Ovary (tissue), 9 donors: ENCODE results near the gene METTL26. TPM values are rescaled to one million over a fixed set of nuclear protein-coding genes. Genes with fewer than 3 reads are reported as not detected.

Experiments
- DNase-seq, 5 donors: peaks; one replicate each; pipeline ENCODE4 v3.0.0-alpha.2; 2019 to 2020
- H3K27ac ChIP-seq, 2 donors: fragments of 200-600 bp; one replicate each; pipeline versions ENCODE4 v1.5.1 to v1.8.0; 2019 to 2022
- H3K27me3 ChIP-seq: fragments of 200-600 bp; one replicate; pipeline ENCODE4 v1.8.0; 2022
- H3K36me3 ChIP-seq: fragments of 200-600 bp; sonication (generic); one replicate; pipeline ENCODE4 v1.5.1; 2019
- H3K4me1 ChIP-seq: one replicate; pipeline ENCODE4 v1.8.1; 2013; ENCODE audit warnings: mild to moderate bottlenecking, moderate library complexity; ENCODE audit not compliant: insufficient read depth
- H3K4me3 ChIP-seq: fragments of 200-600 bp; sonication (generic); one replicate; pipeline ENCODE4 v1.5.1; 2017
- H3K9me3 ChIP-seq, 2 donors: fragments of 200-600 bp in 1 of 2; sonication (generic) in 1 of 2; one replicate each; pipeline versions ENCODE4 v1.5.1 to v1.8.1; 2013 to 2019; ENCODE audit warnings: mild to moderate bottlenecking in 1 of 2, moderate library complexity in 1 of 2
- EP300 ChIP-seq: sonication (generic); formaldehyde crosslinking; IDR thresholded peaks from one replicate; pipeline ENCODE4 v1.6.1; 2017; ENCODE audit warnings: antibody characterized with exemption
- POLR2A ChIP-seq: fragments of 450-650 bp; IDR thresholded peaks from one replicate; pipeline ENCODE4 v1.6.1; 2017; ENCODE audit warnings: antibody characterized with exemption, mild to moderate bottlenecking, moderate library complexity
- WGBS, 3 donors: extraction: QIAGEN DNeasy Blood & Tissue Kit in 1 of 3; methylation state at CpG; one replicate each; pipeline versions ENCODE4 v1.1.5 to v1.1.7; 2013 to 2017; 5-methylcytosine and 5-hydroxymethylcytosine counted together
- intact Hi-C, 4 donors: fragments of 100-400 bp; cut with DNase I; formaldehyde crosslinking; loops; one replicate each; pipeline versions ENCODE4 v1.11.0 to v1.15.1; 2022 to 2023
- polyA plus RNA-seq, 2 donors: library from polyadenylated mRNA; stranded (reverse); fragments of 200-250 nt in 1 of 2; fragments of 350-450 nt in 1 of 2; fragmentation: Illumina TruSeq in 1 of 2; extraction: RNeasy Lipid Tissue Mini Kit (QIAGEN cat#74804) in 1 of 2; gene quantifications; one replicate each; pipeline ENCODE4 v1.2.3, GENCODE V29; 2013 to 2014
- total RNA-seq, 7 donors: library from RNA; depleted of rRNA in 2 of 7; stranded (reverse); fragments of >200 nt in 2 of 7; fragmentation: NEBNext Ultra II Directional in 3 of 7; extraction: Animal tissue kit (Norgen Biotek cat#: 25700) in 3 of 7; gene quantifications; one replicate each; pipeline versions ENCODE4 v1.1.0 to v1.2.4, GENCODE V29; 2016 to 2023
- TF ChIP-seq, protein P1 (sequence below), 3 donors: fragments of 450-650 bp in 2 of 3; fragments of 200-600 bp in 1 of 3; IDR thresholded peaks; one replicate each; pipeline versions ENCODE4 v1.5.1 to v1.8.0; 2016 to 2022; ENCODE audit warnings: antibody characterized with exemption in 3 of 3, mild to moderate bottlenecking in 1 of 3
- donor health status: DM: no; HTN: no; CAD: no; lungs with moderate emphysema.
- donor health status: DM: no; HTN: no; CAD: no.
- donor health status: Bipolar disorder and iron deficiency.
- donor health status: DM: yes; HTN: yes; CAD: no.
- donor health status: DM: no; HTN: no; CAD: no.
- donor health status: DM: yes; HTN: yes; CAD: no.

Gene METTL26
- total and polyA plus RNA-seq, 9 donors, result 12.2 to 139 (median 75.9) TPM

DNA sequence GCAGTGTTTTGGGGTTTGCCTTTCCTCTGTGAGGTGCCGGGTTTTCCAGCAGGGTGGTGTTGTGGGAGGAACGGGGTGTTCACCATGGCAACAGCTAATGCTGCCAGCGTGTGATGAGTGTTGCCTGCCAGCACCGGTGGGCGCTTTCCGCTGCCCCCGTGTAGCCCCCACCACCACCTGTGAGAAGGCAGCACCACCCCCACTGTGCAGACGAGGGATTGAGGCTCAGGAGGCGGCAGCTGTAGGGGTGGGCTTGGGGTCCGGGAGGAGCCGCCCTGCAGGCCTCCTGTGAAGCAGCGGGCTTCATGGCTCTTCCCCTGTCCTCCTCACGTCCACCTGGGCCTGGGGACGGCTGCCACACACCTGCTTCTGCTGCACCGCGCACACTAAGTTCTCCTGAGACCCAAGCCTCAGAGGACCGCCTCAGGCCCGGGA is 41.0 kb downstream of the METTL26 start:
- TF ChIP-seq, protein P1, sequence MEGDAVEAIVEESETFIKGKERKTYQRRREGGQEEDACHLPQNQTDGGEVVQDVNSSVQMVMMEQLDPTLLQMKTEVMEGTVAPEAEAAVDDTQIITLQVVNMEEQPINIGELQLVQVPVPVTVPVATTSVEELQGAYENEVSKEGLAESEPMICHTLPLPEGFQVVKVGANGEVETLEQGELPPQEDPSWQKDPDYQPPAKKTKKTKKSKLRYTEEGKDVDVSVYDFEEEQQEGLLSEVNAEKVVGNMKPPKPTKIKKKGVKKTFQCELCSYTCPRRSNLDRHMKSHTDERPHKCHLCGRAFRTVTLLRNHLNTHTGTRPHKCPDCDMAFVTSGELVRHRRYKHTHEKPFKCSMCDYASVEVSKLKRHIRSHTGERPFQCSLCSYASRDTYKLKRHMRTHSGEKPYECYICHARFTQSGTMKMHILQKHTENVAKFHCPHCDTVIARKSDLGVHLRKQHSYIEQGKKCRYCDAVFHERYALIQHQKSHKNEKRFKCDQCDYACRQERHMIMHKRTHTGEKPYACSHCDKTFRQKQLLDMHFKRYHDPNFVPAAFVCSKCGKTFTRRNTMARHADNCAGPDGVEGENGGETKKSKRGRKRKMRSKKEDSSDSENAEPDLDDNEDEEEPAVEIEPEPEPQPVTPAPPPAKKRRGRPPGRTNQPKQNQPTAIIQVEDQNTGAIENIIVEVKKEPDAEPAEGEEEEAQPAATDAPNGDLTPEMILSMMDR (IDR thresholded peaks at IDR 0.05), result no peak
- TF ChIP-seq POLR2A, result no peak
- no peak for TF ChIP-seq EP300
- Histone ChIP-seq H3K27ac (no peak overlapping the region), H3K4me3 (no peak overlapping the region), H3K27me3 (no peaks in the 10 kb centered on the region), H3K36me3 (no peaks in the 10 kb centered on the region), H3K4me1 (peaks cover 7% of the 10 kb centered on the region), H3K9me3 (no peaks in the 10 kb centered on the region)
- no peak for DNase-seq
- intact Hi-C loops, result no loop called here
- WGBS, 3 donors, result 81 to 87% (median 82%) methylated on average over 14 to 18 of the region's 18 CpGs

DNA sequence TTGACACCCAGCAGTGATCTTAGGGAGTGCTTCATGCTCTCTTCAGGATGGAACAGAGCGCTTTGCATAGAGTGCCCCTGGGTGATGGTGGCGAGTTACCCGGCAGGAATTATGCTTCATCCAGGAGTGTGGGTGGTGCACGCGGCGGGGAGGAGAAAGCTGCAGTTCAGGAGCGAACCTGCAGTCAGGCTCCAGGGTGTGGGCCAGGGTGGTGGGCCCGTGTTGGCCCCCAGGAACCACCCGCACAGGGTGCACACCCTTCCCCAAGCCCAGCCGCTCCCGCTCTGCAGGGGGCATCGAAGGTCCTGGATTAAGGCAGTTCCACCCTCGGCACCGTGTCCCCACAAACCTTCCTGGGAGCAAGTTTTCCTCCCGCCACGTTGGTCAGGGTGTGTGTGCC is 42.3 kb downstream of the METTL26 start:
- TF ChIP-seq EP300, result no peak
- TF ChIP-seq, protein P1 (IDR thresholded peaks at IDR 0.05), result no peak
- TF ChIP-seq POLR2A, result no peak
- intact Hi-C loops, result loop anchor here in 2 of 4 donors (5.0 kb wide), 2 partner anchors 33 to 43 kb away; partner anchors contain the start of gene METTL26 (in 1 of the 2)
- Histone ChIP-seq H3K4me1 (peaks cover 7% of the 10 kb centered on the region), H3K36me3 (no peaks in the 10 kb centered on the region), H3K9me3 (no peaks in the 10 kb centered on the region), H3K4me3 (no peak overlapping the region), H3K27me3 (no peaks in the 10 kb centered on the region), H3K27ac (no peak overlapping the region)
- 83 to 85% (median 84%) methylated on average over 16 of the region's 16 CpGs for WGBS, 3 donors
- DNase-seq, result no peak

DNA sequence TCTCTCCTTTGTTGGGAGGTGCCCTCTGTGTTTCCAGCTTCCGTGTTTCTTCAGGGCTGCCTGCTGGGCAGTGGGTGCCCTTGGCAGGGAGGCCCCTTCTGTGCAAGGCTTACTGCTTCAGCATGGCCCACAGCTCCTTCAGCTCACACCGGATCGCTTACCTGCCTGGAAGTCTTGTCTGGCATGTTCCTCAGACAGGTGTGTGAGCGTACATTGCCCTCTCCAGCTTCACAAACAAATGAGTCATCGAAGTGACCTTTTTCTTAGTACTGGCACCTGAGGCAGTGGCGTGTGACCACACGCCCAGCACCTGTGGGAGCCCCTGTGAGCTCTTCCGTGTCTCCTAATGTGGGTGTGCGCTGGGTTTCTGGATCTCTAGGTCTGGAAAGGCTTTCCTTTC is 42.7 kb downstream of the METTL26 start:
- no peaks in the 10 kb centered on the region for H3K27me3 ChIP-seq
- H3K9me3 ChIP-seq, result no peaks in the 10 kb centered on the region
- DNase-seq, result no peak
- intact Hi-C loops, result loop anchor here in 2 of 4 donors (5.0 kb wide), 2 partner anchors 34 to 44 kb away; partner anchors contain the start of gene METTL26 (in 1 of the 2)
- no peak overlapping the region for H3K4me3 ChIP-seq
- H3K36me3 ChIP-seq, result no peaks in the 10 kb centered on the region
- no peak overlapping the region for H3K27ac ChIP-seq
- H3K4me1 ChIP-seq, result peaks cover 8% of the 10 kb centered on the region
- WGBS, 3 donors, result 86 to 89% (median 87%) methylated on average over 9 of the region's 9 CpGs
- TF ChIP-seq, protein P1 (IDR thresholded peaks at IDR 0.05), result no peak

DNA sequence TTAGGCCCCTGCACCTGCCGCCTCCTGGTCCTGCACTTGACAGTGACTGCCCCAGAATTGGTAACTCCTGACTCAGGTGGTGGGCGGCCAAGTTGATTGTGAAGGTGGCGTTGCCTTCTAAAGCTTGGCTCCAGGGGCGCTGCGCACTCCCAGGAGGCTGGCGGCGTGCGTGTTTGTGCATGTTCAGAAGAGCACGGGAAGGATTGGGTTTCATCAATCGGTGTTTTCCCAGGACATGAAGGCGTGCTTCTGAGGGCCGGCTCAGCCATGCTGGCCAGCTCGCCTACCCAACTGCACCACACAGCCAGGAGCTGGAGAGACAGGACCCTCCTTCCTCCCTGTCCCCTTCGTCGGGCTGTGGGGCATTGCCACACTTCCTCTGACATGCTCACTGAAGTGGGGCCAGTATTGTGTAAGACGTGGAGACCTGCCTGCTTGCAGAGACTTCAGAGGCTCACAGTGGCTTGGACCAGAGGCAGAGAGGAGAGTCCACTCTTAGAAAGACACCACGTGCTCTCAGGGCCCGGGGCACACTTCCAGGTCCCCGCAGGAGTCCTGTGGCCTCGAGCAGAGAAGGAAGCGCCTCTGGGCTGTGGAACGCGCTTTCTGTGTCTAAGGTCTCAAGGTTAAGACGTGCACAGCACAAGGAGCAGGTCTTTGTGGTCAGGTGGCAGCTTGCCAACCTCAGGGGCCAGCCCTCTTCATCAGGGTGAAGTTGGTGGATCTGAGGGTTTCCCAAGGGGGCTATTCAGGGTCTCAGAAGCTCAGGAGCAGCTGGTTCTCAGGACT is 43.4 kb downstream of the METTL26 start:
- intact Hi-C loops, result loop anchor here in 2 of 4 donors (5.0 kb wide), 2 partner anchors 35 to 45 kb away; partner anchors contain the start of gene METTL26 (in 1 of the 2)
- Histone ChIP-seq H3K4me1 (peaks cover 13% of the 10 kb centered on the region), H3K4me3 (no peak overlapping the region), H3K27ac (no peak overlapping the region), H3K36me3 (no peaks in the 10 kb centered on the region), H3K27me3 (no peaks in the 10 kb centered on the region), H3K9me3 (no peaks in the 10 kb centered on the region)
- peak in 1 of 5 donors; percentile 39 for DNase-seq
- TF ChIP-seq POLR2A (no peak), EP300 (no peak)
- TF ChIP-seq, protein P1 (IDR thresholded peaks at IDR 0.05), result no peak
- WGBS, 3 donors, result 75 to 80% (median 79%) methylated on average over 23 to 24 of the region's 24 CpGs
